H7 (cell line): Measurements from ENCODE around the gene IGSF6. TPM values are rescaled to one million over a fixed set of nuclear protein-coding genes. Genes with fewer than 3 reads are reported as not detected.
A peak's percentile ranks its signal among the peaks of the same experiment; 100 is the strongest.
"Not testable (repeated sequence)": the region's sequence is repeated elsewhere in the genome, so short reads cannot be mapped to it uniquely, and the experiment has no call there.

Source experiments
- DNase-seq: peaks from one replicate; pipeline ENCODE4 v3.0.0; 2012
- H3K27me3 ChIP-seq: 2 replicates; pipeline ENCODE4 v1.6.0; 2011; ENCODE audit warnings: mild to moderate bottlenecking, low read length; ENCODE audit not compliant: control insufficient read depth, insufficient read depth
- H3K36me3 ChIP-seq: replicated peaks from 2 replicates; pipeline ENCODE4 v1.5.1; 2011; ENCODE audit warnings: low read length; ENCODE audit not compliant: control insufficient read depth, insufficient read depth
- H3K4me3 ChIP-seq: 2 replicates; pipeline ENCODE4 v1.5.1; 2011; ENCODE audit warnings: low read depth, mild to moderate bottlenecking, control low read depth, low read length, moderate library complexity; ENCODE audit not compliant: insufficient read depth
- total RNA-seq: library from RNA; depleted of rRNA; stranded (reverse); fragments of >200 nt; shearing (Covaris generic); gene quantifications from 2 replicates; pipeline ENCODE4 v1.2.3, GENCODE V29; 2014

IGSF6 gene
- total RNA-seq, 1 experiment from 2014 or later = not detected

GRCh38 chr16:21664801-21665492 lies 12.5 kb upstream of the IGSF6 start:
- H3K36me3 ChIP-seq = no peaks in the 10 kb centered on the region
- no peaks in the 10 kb centered on the region for H3K27me3 ChIP-seq
- no peak for DNase-seq
- H3K4me3 ChIP-seq = no peak overlapping the region

- Histone ChIP-seq H3K36me3 (no peaks in the 10 kb centered on the region), H3K4me3 (peak within 1 kb of the TSS; percentile 19; the same call in 1 of the 2 replicates), H3K27me3 (no peaks in the 10 kb centered on the region)
- DNase-seq = peak; percentile 86
Measured at GRCh38 chr16:21663889-21664647, 11.7 kb upstream of the IGSF6 start, which contains the start of gene OTOA. TSS of gene OTOA (plus strand) at chr16:21663968. CDS start at chr16:21678515, 14,547 bp downstream.

- Histone ChIP-seq H3K27me3 (no peaks in the 10 kb centered on the region), H3K4me3 (no peak overlapping the region), H3K36me3 (no peaks in the 10 kb centered on the region)
- DNase-seq = no peak
Measured at GRCh38 chr16:21659124-21659523, 6.7 kb upstream of the IGSF6 start.

- no peaks in the 10 kb centered on the region for H3K36me3 ChIP-seq
- no peak overlapping the region for H3K4me3 ChIP-seq
- H3K27me3 ChIP-seq = no peaks in the 10 kb centered on the region
- DNase-seq = peak; percentile 74
Measured at GRCh38 chr16:21656795-21657768, 4.7 kb upstream of the IGSF6 start.

GRCh38 chr16:21654881-21655280 lies 2.5 kb upstream of the IGSF6 start:
- H3K27me3 ChIP-seq = no peaks in the 10 kb centered on the region
- H3K4me3 ChIP-seq = no peak overlapping the region
- no peaks in the 10 kb centered on the region for H3K36me3 ChIP-seq
- DNase-seq = no peak

- H3K36me3 ChIP-seq = no peaks in the 10 kb centered on the region
- H3K4me3 ChIP-seq = no peak overlapping the region
- no peaks in the 10 kb centered on the region for H3K27me3 ChIP-seq
- no peak for DNase-seq
Measured at GRCh38 chr16:21654466-21654865, 2.1 kb upstream of the IGSF6 start.

GRCh38 chr16:21653571-21653970 lies 1.2 kb upstream of the IGSF6 start:
- Histone ChIP-seq H3K4me3 (no peak overlapping the region), H3K36me3 (no peaks in the 10 kb centered on the region)
- DNase-seq = peak; percentile 50

GRCh38 chr16:21651515-21651914 lies 893 bp downstream of the IGSF6 start:
- no peak overlapping the region for H3K4me3 ChIP-seq
- H3K36me3 ChIP-seq = no peaks in the 10 kb centered on the region
- no peak for DNase-seq
- H3K27me3 ChIP-seq = no peaks in the 10 kb centered on the region

More at GRCh38 chr16:21653571-21653970, 1.2 kb upstream of the IGSF6 start:
- H3K27me3 ChIP-seq = no peaks in the 10 kb centered on the region

- DNase-seq = no peak
- Histone ChIP-seq H3K27me3 (no peaks in the 10 kb centered on the region), H3K4me3 (no peak overlapping the region), H3K36me3 (no peaks in the 10 kb centered on the region)
Measured at GRCh38 chr16:21650521-21650920, 1.9 kb downstream of the IGSF6 start.

- H3K27me3 ChIP-seq, H3K36me3 ChIP-seq, DNase-seq, H3K4me3 ChIP-seq: not testable (repeated sequence)
Measured at GRCh38 chr16:21649826-21650406, 2.5 kb downstream of the IGSF6 start.

GRCh38 chr16:21647562-21648164 lies 4.7 kb downstream of the IGSF6 start:
- Histone ChIP-seq H3K36me3 (no peaks in the 10 kb centered on the region), H3K27me3 (no peaks in the 10 kb centered on the region), H3K4me3 (no peak overlapping the region)
- no peak for DNase-seq

GRCh38 chr16:21646721-21647561 lies 5.5 kb downstream of the IGSF6 start:
- Histone ChIP-seq H3K36me3 (no peaks in the 10 kb centered on the region), H3K27me3 (no peaks in the 10 kb centered on the region), H3K4me3 (no peak overlapping the region)
- no peak for DNase-seq

GRCh38 chr16:21646091-21646490 lies 6.3 kb downstream of the IGSF6 start:
- no peak for DNase-seq
- Histone ChIP-seq H3K4me3 (no peak overlapping the region), H3K36me3 (no peaks in the 10 kb centered on the region), H3K27me3 (no peaks in the 10 kb centered on the region)
